ENCODE measurements around the gene TAS1R3.

Gene TAS1R3

DNA sequence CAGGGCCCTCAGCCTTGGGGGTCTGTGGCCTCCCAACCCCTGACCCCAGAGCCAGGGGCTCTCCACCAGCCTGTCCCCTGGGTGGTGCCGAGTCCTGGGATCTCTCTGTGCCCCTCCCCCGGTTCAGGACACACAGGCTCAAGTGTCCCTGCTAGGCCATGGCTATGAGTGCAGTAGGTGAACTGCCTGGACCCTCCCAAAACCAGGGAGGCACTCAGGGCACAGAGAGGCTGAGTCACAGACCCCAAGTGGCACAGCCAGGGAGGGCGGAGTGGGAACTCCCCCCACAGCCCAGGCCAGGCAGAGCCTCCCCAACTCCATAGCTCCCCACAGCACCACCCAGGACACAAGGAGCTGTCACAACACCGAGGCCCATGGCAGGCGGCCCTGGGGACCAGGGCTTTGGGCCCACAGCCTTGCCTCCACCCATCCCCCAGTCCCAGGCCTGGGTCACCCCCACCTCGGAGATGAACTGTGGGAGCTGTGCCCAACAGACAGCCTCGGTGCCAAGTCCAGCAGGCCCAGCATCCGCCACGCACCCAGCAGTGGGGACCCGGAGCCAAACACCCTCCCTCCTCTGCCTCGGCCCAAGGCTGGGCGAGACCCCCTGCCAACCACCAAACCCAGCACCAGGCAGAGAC lies 14.9 kb downstream of the TAS1R3 start:
- no peak for TF ChIP-seq EZH2phosphoT487 (IDR thresholded peaks at IDR 0.05; ENCODE audit: borderline replicate concordance, low read length)
- TF ChIP-seq, protein P1, sequence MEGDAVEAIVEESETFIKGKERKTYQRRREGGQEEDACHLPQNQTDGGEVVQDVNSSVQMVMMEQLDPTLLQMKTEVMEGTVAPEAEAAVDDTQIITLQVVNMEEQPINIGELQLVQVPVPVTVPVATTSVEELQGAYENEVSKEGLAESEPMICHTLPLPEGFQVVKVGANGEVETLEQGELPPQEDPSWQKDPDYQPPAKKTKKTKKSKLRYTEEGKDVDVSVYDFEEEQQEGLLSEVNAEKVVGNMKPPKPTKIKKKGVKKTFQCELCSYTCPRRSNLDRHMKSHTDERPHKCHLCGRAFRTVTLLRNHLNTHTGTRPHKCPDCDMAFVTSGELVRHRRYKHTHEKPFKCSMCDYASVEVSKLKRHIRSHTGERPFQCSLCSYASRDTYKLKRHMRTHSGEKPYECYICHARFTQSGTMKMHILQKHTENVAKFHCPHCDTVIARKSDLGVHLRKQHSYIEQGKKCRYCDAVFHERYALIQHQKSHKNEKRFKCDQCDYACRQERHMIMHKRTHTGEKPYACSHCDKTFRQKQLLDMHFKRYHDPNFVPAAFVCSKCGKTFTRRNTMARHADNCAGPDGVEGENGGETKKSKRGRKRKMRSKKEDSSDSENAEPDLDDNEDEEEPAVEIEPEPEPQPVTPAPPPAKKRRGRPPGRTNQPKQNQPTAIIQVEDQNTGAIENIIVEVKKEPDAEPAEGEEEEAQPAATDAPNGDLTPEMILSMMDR (IDR thresholded peaks at IDR 0.05; ENCODE audit: low read depth, low read length, poor library complexity, severe bottlenecking): no peak
- Histone ChIP-seq H3K4me2 (ENCODE audit: low read length) (no peak overlapping the region), H3K9me3 (ENCODE audit: control insufficient read depth, insufficient read depth, low read length) (peaks cover 5% of the 10 kb centered on the region; the same call in 1 of the 2 replicates), H3K4me3 (ENCODE audit: low read length) (no peak overlapping the region), H3K4me1 (ENCODE audit: control insufficient read depth, low read length) (peaks cover 8% of the 10 kb centered on the region), H4K20me1 (ENCODE audit: control insufficient read depth, insufficient read depth, low read depth, low read length) (0 out of 2 replicates have a peak, but pooled peaks cover 4% of the 10 kb centered on the region), H3F3A (ENCODE audit: control insufficient read depth, insufficient read depth) (no peaks in the 10 kb centered on the region), H3K79me2 (ENCODE audit: control insufficient read depth, low read length) (peaks cover 56% of the 10 kb centered on the region), H3K27ac (ENCODE audit: low read depth, low read length) (no peak overlapping the region), H3K9me2 (replicated peaks; ENCODE audit: control insufficient read depth, low read length) (no peaks in the 10 kb centered on the region), H3K36me3 (ENCODE audit: control insufficient read depth, low read length) (peaks cover 11% of the 10 kb centered on the region), H3K27me3 (ENCODE audit: control insufficient read depth, low read length) (no peaks in the 10 kb centered on the region)

DNA sequence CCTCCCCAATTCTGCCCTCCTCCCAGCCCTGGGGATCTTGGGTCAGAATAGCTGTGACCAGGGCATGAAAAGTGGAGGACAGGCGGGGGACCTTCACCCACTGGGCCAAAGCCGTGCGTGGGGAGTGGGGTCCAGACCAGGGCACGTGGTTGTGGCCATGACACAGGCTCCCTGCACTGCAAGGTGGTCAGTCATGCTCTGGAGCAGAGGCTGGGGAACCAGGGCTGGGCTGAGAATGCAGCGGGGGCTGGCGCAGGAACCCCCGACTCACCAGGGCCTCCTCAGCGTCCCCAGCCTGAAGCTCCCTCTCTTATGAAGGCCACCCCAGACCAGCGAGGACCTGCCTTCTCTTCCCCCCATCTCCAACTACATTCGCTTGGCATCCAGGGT lies 15.4 kb downstream of the TAS1R3 start:
- Histone ChIP-seq H3K4me3 (ENCODE audit: low read length) (no peak overlapping the region), H4K20me1 (ENCODE audit: control insufficient read depth, insufficient read depth, low read depth, low read length) (0 out of 2 replicates have a peak, but pooled peaks cover 4% of the 10 kb centered on the region), H3K27ac (ENCODE audit: low read depth, low read length) (no peak overlapping the region), H3K9me2 (replicated peaks; ENCODE audit: control insufficient read depth, low read length) (no peaks in the 10 kb centered on the region), H3K9me3 (ENCODE audit: control insufficient read depth, insufficient read depth, low read length) (peaks cover under 1% of the 10 kb centered on the region; the same call in 1 of the 2 replicates), H3K27me3 (ENCODE audit: control insufficient read depth, low read length) (no peaks in the 10 kb centered on the region), H3K36me3 (ENCODE audit: control insufficient read depth, low read length) (peaks cover 6% of the 10 kb centered on the region), H3K79me2 (ENCODE audit: control insufficient read depth, low read length) (peaks cover 56% of the 10 kb centered on the region), H3K4me2 (ENCODE audit: low read length) (no peak overlapping the region), H3K4me1 (ENCODE audit: control insufficient read depth, low read length) (peaks cover 8% of the 10 kb centered on the region), H3F3A (ENCODE audit: control insufficient read depth, insufficient read depth) (no peaks in the 10 kb centered on the region)
- no peak for TF ChIP-seq EZH2phosphoT487 (IDR thresholded peaks at IDR 0.05; ENCODE audit: borderline replicate concordance, low read length)

DNA sequence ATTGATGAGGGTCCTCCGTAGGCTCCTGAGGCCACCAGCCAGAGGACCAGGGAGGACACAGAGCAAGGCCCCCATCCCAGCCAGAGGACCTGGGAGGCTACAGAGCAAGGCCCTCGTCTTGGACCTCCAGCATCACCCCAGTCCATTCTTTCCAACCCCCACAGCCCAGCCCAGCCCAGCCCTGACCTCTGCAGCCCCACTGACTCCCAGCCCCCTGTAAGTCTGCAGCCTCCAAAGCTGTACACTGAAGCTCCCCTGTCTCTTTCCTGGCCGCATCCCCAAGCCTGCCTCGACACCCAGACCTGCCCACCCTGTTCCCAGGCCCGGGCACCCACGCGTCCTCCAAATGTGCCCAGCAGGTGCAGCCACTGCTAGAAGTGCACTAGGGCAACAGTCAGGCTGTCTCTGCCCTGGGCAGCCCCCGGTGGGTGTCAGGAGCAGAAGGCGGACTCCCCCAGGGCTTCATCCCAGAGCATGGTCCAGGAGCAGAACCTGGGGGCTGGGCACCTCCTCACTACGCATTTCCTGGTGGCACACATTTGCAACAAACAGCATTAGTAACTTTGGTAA lies 16.0 kb downstream of the TAS1R3 start:
- peaks cover 8% of the 10 kb centered on the region for H3K4me1 ChIP-seq (ENCODE audit: control insufficient read depth, low read length)
- no peak overlapping the region for H3K4me3 ChIP-seq (ENCODE audit: low read length)
- H3K79me2 ChIP-seq (ENCODE audit: control insufficient read depth, low read length): peaks cover 56% of the 10 kb centered on the region
- H3K9me2 ChIP-seq (replicated peaks; ENCODE audit: control insufficient read depth, low read length): no peaks in the 10 kb centered on the region
- H3K36me3 ChIP-seq (ENCODE audit: control insufficient read depth, low read length): peaks cover 2% of the 10 kb centered on the region; the same call in 1 of the 2 replicates
- H3K27ac ChIP-seq (ENCODE audit: low read depth, low read length): no peak overlapping the region
- 0 out of 2 replicates have a peak, but pooled peaks cover 4% of the 10 kb centered on the region for H4K20me1 ChIP-seq (ENCODE audit: control insufficient read depth, insufficient read depth, low read depth, low read length)
- no peaks in the 10 kb centered on the region for H3K9me3 ChIP-seq (ENCODE audit: control insufficient read depth, insufficient read depth, low read length)
- TF ChIP-seq, protein P1 (IDR thresholded peaks at IDR 0.05; ENCODE audit: low read depth, low read length, poor library complexity, severe bottlenecking): no peak
- no peak for TF ChIP-seq EZH2phosphoT487 (IDR thresholded peaks at IDR 0.05; ENCODE audit: borderline replicate concordance, low read length)
- no peaks in the 10 kb centered on the region; the same call in 1 of the 2 replicates for H3F3A ChIP-seq (ENCODE audit: control insufficient read depth, insufficient read depth)
- no peaks in the 10 kb centered on the region for H3K27me3 ChIP-seq (ENCODE audit: control insufficient read depth, low read length)
- H3K4me2 ChIP-seq (ENCODE audit: low read length): peak overlapping the region; percentile 69; the same call in 1 of the 2 replicates

Data from DOHH2 (cell line).